ENCODE data around the gene LAMB3.
A peak's percentile ranks its signal among the peaks of the same experiment; 100 is the strongest.
"Not testable (repeated sequence)": the region's sequence is repeated elsewhere in the genome, so short reads cannot be mapped to it uniquely, and the experiment has no call there.

Gene LAMB3

GRCh38 chr1:209652121-209652735 is at the start of gene LAMB3:
Gene LAMB3, minus strand, starts transcription at chr1:209652425. Its CDS starts 1,481 bp downstream, at chr1:209650944.
- no peak for DNase-seq

GRCh38 chr1:209700686-209701085 is 48.5 kb upstream of the LAMB3 start:
- not testable (repeated sequence) for DNase-seq

- DNase-seq: no peak
These were observed 44.9 kb upstream of the LAMB3 start for GRCh38 chr1:209697126-209697525.

GRCh38 chr1:209696673-209697072 is 44.4 kb upstream of the LAMB3 start:
- no peak for DNase-seq

- DNase-seq: peak; percentile 77
These were observed 40.7 kb upstream of the LAMB3 start for GRCh38 chr1:209692745-209693504.

GRCh38 chr1:209692296-209692695 is 40.1 kb upstream of the LAMB3 start:
- DNase-seq: no peak

- no peak for DNase-seq
These were observed 39.0 kb upstream of the LAMB3 start for GRCh38 chr1:209691237-209691636.

GRCh38 chr1:209689477-209689876 is 37.3 kb upstream of the LAMB3 start:
- DNase-seq: no peak

- no peak for DNase-seq
These were observed 36.6 kb upstream of the LAMB3 start for GRCh38 chr1:209688746-209689234.

GRCh38 chr1:209686322-209686721 is 34.1 kb upstream of the LAMB3 start:
- DNase-seq: no peak

- peak; percentile 66 for DNase-seq
These were observed 33.6 kb upstream of the LAMB3 start for GRCh38 chr1:209685821-209686220.

- DNase-seq: no peak
These were observed 26.8 kb upstream of the LAMB3 start for GRCh38 chr1:209678981-209679539.

- DNase-seq: no peak
These were observed 23.4 kb upstream of the LAMB3 start for GRCh38 chr1:209675565-209676154.

GRCh38 chr1:209674957-209675564 is 22.8 kb upstream of the LAMB3 start, which contains the start of gene G0S2:
Gene G0S2, plus strand, starts transcription at chr1:209675412. Its CDS starts 273 bp downstream, at chr1:209675685.
- peak; percentile 31 for DNase-seq

GRCh38 chr1:209673631-209674417 is 21.6 kb upstream of the LAMB3 start:
- DNase-seq: no peak

GRCh38 chr1:209672705-209673630 is 20.7 kb upstream of the LAMB3 start:
- DNase-seq: peak; percentile 68

- no peak for DNase-seq
These were observed 18.3 kb upstream of the LAMB3 start for GRCh38 chr1:209670441-209671082.

- no peak for DNase-seq
These were observed 15.5 kb upstream of the LAMB3 start for GRCh38 chr1:209667708-209668107.

GRCh38 chr1:209667103-209667502 is 14.9 kb upstream of the LAMB3 start:
- DNase-seq: no peak

GRCh38 chr1:209662879-209663327 is 10.7 kb upstream of the LAMB3 start:
- no peak for DNase-seq
